Activated CD8-positive, alpha-beta memory T cell treated with anti-CD3 and anti-CD28 coated beads, Interleukin-2, amount 50 U/mL, for 1 hour (primary cell): ENCODE results near the gene ARHGAP28.
"Not testable (repeated sequence)": the region's sequence is repeated elsewhere in the genome, so short reads cannot be mapped to it uniquely, and the experiment has no call there.

ENCODE experiments used
- DNase-seq: peaks from one replicate; pipeline ENCODE4 v3.0.0-alpha.2; 2020; ENCODE audit errors: extremely low read depth

The ARHGAP28 gene

DNA sequence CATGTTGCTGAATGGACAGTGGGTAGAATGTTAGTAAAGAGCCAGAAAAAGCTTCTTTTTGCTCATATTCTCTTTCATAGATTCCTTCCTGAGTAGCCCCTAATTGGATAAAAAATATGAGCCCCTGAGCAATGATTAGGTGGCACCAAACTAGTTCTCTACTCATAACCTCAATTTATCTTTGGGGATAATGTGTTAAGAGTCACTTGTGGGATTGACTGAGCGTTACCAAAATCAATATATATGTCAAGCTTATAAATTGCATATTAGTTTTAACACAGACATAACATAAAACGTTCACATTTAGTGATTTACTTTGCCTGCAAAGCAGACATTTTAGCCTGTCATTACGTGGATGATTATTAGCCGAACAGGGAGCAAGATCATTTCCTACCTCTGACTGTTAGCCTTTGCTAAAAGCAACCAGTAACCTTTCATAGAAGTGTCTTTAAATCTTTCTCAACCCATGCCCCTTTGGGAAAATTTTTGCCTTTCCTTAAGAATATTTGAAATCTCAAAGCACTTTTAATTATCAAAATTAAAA, 85.4 kb downstream of the ARHGAP28 start:
- DNase-seq = no peak

DNA sequence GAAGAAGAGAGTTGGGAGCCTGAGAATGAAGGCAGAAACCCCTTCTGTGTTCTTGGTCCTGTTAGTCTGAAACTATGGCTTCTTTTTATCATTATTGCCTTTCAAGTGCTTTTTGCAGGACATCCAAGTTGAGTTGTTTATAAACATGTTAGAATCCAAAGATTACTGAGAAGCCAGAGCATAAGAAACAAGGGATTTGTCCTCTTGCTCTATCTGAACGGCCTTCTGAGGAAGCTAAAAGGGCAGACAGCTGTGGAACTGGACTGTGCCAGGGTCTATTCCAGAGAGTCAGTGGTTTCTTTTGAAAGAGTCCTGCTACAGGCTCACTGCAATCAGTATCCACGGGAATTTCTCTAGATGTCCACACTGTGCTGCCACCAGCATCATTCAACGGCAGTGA, 86.6 kb downstream of the ARHGAP28 start:
- no peak for DNase-seq

DNA sequence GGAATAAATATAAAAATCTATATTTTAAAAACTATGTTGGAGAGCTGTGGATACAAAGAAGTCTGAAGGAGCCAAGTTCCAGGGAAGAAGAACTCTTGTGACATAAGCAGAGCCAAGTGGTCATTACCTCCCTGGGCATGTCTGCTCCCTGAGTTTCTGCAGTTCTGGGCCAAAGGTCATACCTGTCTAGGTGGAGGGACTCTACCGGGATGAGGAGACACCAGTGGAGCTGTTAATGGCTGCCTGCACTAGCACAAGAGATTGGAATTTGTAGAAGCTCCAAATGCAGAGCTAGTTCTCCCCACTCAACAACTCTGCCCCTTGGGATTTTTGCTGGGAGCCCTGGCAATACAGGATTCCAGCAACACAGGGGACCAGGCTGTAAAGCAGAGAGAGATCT, 89.8 kb downstream of the ARHGAP28 start:
- DNase-seq = no peak

GRCh38 chr18:6820314-6820713, 90.8 kb downstream of the ARHGAP28 start:
- DNase-seq = no peak

DNA sequence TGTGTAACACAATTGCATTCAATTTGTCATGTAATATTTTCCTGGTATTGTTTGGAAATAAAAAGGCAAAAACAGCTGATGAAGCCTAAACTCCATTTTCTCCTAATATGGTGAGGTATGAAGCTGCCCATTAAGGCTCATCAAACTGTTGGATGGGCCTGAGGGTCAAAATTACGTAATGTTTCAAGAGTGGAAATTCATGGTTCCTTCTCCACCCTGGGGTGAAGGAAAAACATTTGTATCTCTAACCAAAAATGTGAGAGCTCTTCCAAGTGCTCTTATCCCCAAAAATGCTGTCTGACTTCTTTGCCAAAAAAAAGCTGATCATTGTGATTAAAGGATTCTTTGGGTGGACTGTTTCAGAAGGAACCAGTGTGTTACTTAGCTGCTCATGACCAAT, 91.8 kb downstream of the ARHGAP28 start:
- no peak for DNase-seq

GRCh38 chr18:6827161-6827560, 97.6 kb downstream of the ARHGAP28 start:
- DNase-seq = not testable (repeated sequence)

DNA sequence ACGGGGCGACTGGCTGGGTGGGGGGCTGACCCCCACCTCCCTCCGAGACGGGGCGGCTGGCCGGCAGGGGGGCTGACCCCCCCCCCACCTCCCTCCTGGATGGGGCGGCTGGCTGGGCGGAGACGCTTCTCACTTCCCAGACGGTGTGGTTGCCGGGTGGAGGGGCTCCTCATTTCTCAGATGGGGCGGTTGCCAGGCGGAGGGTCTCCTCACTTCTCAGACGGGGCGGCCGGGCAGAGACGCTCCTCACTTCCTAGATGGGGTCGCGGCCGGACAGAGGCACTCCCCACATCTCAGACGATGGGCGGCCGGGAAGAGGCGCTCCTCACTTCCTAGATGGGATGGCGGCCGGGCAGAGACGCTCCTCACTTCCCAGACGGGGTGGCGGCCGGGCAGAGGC, 98.0 kb downstream of the ARHGAP28 start:
- DNase-seq = not testable (repeated sequence)

- no peak for DNase-seq
These were observed 101.4 kb downstream of the ARHGAP28 start for GRCh38 chr18:6830916-6831315.

- DNase-seq = no peak
These were observed 105.8 kb downstream of the ARHGAP28 start for GRCh38 chr18:6835345-6835744.

- DNase-seq = no peak
These were observed 106.8 kb downstream of the ARHGAP28 start for GRCh38 chr18:6836331-6836730.

- no peak for DNase-seq
These were observed 108.4 kb downstream of the ARHGAP28 start for GRCh38 chr18:6837904-6838303.

DNA sequence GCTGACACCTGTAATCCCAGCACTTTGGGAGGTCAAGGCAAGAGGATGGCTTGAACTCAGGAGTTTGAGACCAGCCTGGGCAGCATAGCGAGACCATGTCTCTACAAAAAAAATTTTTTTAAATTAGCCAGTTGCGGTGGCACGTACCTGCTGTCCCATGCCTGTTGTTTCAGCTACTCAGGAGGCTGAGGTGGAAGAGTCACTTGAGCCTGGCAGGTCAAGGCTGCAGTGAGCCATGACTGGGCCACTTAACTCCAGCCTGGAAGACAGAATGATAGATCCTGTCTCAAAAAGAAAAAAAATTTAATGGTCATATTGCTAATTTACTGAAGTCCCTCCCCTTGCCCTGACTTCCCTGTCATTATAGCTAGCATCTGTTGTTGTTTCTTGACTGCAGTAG, 112.6 kb downstream of the ARHGAP28 start:
- no peak for DNase-seq

DNA sequence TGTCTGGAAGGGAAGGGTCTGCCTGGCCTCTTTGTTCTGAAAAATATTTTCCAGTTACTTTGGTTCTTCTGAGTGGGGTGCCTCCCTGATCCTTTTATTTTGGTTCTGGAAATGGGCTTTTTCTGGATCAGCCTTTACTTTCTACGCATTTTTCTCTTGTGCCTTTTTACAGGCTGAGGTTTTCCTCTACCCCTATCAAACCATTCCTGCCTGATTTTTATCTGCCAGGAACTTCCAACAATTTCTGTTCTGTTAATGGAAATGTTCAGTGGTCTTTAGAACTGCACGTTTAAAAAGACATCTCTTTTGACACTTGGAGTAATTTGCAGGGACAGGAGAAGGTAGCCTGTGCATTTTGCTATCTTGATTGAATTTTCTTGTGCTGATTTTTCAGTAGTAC, 113.8 kb downstream of the ARHGAP28 start:
- no peak for DNase-seq

- not testable (repeated sequence) for DNase-seq
These were observed 116.0 kb downstream of the ARHGAP28 start for GRCh38 chr18:6845521-6845920.

DNA sequence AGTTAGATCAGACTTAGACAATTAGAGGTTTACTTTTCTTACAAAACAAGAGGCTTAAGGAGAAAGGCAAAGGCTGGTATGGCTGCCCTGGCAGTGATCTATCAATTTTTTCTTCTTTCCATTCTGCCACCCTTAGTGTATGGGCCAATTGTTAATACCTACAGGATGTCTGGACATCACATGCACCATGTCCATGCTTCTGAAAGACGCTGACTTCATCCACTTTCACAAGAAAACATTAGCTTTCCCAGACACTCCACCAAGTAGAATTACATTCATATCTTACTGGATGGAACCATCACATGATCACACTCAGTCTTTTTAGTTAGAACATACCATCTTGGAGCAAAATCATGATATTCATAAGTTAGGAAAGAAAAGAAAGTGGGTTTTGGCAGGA, 120.9 kb downstream of the ARHGAP28 start:
- DNase-seq = no peak

DNA sequence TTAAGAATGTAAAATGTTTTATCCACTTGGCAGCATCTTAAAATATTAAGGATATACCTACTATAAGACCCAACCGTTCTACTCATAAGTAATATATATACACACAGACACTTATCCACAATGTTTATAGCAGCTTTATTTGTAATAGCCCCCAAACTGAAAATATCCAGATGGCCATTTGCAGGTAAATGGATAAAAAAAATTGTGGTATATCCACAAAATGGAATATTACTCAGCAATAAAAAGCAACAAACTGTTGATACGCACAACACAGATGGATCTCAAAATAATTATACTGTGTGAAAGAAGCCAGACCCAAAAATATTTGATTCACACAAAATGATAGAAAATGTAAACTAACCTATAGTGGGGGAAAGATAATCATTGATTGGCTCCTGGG, 122.0 kb downstream of the ARHGAP28 start:
- no peak for DNase-seq

DNA sequence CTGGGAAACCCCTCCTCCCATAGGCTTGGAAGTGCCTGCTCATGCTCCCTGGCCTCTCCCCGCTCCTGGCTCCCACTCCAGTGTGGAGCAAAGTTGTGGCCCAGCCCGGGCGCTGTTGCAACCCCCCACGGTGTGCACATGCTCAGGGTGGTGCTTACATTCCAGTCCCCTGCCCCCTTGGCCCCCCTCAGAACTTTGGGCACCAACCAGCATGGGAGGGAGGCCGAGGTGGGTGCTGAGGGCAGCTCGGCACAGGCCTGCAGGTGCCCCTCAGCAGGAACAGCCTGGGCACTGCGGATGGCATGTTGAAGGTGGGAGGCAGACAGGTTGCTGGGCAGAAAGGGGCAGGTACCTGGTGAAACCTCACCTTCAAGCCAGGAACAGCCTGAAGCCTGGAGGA, 125.3 kb downstream of the ARHGAP28 start:
- no peak for DNase-seq

DNA sequence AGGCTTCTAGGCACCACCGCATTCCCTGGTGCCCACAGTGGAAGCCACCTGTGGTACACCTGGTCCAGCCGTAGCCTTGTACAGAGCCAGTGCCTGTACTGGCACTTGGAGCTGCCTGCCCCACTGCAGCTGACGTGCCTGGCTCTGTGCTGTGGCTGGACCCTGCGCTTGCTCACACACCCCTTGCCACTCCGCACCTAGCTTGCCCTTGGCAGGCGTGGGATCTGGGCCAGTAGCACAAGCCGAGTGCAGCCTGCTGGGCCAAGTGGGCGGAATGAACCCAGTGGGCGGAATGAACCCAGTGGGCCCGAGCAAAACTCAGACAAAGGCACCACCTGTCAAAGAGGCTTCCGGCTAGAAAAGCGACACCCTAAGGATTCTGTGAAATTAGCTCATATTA, 126.3 kb downstream of the ARHGAP28 start:
- no peak for DNase-seq

GRCh38 chr18:6857300-6857699, 127.8 kb downstream of the ARHGAP28 start:
- DNase-seq = no peak

GRCh38 chr18:6859676-6860422, 130.3 kb downstream of the ARHGAP28 start:
- no peak for DNase-seq

DNA sequence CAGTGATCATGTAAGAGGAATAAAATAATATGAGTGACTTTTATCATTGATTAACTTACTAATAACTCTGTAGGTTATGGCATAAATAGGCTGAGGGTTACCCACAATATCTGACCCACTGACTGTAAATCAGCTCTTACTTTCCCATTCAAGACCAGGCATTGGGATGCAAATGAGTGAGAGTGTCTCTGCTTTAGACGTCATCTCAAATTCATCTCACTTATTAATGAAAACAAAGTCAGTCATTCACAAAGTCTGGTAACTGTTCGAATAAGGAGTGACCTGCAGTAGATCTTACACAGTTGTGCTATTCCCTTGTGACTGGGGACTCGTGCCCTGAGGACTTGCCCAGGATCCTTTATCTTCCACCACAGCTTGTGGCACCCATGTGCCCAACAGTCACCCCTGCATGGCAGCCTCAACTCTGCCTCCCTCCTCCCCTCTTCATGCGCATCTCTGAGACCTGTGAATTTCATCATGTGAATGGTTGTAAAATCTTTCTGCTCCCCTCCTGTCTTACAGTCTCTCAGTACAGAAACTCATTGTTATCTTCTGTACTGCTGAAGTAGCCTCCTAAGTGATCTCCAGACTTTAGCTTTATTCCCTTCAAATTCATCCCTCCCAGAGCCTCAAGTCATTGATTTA, 131.4 kb downstream of the ARHGAP28 start:
- DNase-seq = no peak

DNA sequence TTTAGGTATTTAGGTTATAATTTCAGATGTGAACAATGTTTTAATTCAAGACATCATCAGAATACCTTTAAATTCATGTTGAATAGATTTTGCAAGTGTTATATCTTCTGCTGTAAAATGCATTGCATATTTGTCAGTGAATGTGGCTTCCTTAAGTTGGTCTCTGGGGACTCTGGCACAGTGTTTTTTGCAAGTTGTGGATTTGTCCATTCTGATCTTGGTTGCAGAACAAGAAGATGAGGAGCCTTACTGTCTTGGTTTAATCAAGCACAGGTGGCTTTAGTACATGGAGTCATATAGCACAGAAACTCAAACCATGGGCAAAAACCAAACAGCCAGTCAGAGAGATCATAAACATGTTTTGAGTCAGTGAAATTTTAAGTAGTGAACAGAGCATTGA, 135.7 kb downstream of the ARHGAP28 start:
- DNase-seq = no peak

DNA sequence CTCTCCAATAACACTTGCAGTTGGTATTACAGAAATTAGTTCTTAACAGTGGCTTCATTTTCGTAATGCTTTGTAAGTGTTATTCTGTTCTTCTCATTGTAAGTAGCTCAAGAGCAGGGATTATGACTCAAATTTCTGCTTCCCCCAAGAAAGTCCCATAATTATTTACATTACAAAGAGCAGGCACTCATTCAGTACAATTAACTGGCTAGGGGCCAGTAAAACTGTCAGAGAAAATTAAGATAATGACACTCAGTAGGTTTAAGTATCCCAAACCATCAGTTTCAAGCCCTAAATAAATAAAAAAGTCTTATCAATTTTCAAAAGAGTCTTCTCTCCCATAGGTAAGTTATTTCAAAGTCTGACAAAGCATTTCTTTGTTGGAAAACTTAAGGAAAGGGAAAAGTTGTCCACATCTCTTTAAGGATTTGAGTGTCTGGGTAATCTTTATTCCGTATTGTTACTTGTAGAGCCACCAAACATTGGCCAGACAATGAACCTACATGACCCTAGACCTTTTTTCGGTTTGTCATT, 137.1 kb downstream of the ARHGAP28 start:
- no peak for DNase-seq
